ENCODE measurements around the gene PTX4. TPM values are rescaled to one million over a fixed set of nuclear protein-coding genes. Genes with fewer than 3 reads are reported as not detected.

The PTX4 gene
- total RNA-seq, 6 experiments from 2014 or later, result 0.14 to 0.24 (median 0.18) TPM; not detected in 2

DNA sequence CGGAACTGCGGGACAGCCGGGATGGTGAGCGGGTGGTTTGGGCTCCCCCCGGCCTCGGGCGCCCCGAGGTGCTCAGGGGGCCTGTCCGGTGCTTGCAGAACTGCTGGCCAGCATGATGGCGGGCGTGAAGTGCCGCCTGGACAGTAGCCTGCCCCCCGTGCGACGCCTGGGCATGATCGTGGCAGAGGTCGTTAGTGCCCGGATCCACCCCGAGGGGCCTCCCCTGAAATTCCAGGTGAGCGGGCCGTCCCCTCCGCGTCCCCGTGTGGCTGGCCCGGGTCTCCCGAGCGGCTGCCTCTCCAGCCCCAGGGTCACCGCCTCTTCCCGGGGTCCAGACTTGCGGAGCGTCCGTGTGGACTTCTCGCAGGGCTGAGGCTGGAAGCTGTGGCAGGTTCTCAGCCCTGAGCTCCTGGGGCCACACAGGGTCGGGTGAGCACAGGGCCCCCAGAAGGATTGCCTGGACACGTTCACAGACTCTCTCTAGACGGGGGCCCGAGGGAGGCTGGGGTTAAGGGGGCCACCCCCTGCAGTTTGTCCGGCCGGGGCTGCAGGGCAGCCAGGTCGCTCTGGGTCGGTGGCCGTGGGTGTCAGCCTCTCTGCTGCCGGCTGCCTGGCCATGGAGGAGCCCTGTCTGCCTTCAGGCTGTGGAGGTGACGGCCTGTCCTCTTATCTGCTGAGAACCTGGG lies 11.9 kb upstream of the PTX4 start:
- TF ChIP-seq, protein P1, sequence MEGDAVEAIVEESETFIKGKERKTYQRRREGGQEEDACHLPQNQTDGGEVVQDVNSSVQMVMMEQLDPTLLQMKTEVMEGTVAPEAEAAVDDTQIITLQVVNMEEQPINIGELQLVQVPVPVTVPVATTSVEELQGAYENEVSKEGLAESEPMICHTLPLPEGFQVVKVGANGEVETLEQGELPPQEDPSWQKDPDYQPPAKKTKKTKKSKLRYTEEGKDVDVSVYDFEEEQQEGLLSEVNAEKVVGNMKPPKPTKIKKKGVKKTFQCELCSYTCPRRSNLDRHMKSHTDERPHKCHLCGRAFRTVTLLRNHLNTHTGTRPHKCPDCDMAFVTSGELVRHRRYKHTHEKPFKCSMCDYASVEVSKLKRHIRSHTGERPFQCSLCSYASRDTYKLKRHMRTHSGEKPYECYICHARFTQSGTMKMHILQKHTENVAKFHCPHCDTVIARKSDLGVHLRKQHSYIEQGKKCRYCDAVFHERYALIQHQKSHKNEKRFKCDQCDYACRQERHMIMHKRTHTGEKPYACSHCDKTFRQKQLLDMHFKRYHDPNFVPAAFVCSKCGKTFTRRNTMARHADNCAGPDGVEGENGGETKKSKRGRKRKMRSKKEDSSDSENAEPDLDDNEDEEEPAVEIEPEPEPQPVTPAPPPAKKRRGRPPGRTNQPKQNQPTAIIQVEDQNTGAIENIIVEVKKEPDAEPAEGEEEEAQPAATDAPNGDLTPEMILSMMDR (IDR thresholded peaks at IDR 0.05), result no peak
- Mint-ChIP-seq H3K36me3 (ENCODE audit: low read depth) (peaks cover 14% of the 10 kb centered on the region; the same call in 1 of the 2 replicates), H3K27me3 (ENCODE audit: insufficient read depth) (no peaks in the 10 kb centered on the region; the same call in 1 of the 2 replicates), H3K4me3 (no peak overlapping the region), H3K9me3 (no peaks in the 10 kb centered on the region), H3K27ac (no peak overlapping the region), H3K4me1 (ENCODE audit: low read depth) (no peaks in the 10 kb centered on the region)
- no peak for DNase-seq

DNA sequence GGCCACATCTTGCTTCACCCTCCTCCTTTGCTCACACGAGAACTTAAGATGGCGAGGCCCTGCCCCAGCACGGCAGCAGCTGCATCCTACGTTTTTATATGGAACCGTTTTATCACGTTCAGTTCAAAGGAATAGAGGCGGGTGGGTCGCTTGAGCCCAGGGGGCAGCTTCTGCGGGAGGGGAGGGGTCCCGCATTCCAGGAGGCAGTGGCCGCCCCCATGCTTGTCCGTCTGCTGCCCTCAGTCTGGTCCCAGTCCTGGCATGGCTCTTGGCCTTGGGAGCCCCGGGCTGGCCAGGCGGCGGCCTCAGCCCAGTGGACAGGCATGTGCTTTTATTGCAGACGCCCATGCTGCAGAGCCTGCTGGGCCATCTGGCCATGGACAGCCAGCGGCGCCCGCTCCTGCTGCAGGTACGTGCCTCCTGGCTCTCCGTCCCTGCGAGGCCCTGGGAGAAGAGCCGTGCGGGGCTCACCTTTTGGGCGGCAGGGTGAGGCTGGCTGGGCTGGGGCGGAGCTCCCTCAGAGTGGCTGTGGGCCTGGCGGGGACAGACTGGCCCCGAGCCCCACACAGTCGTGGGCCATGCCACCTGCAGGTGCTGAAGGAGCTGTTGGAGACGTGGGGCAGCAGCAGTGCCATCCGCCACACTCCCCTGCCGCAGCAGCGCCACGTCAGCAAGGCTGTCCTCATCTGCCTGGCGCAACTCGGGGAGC lies 11.2 kb upstream of the PTX4 start:
- Mint-ChIP-seq H3K9me3 (no peaks in the 10 kb centered on the region), H3K27me3 (ENCODE audit: insufficient read depth) (no peaks in the 10 kb centered on the region; the same call in 1 of the 2 replicates), H3K4me1 (ENCODE audit: low read depth) (no peaks in the 10 kb centered on the region), H3K36me3 (ENCODE audit: low read depth) (peaks cover 14% of the 10 kb centered on the region; the same call in 1 of the 2 replicates), H3K27ac (no peak overlapping the region), H3K4me3 (no peak overlapping the region)
- TF ChIP-seq, protein P1 (IDR thresholded peaks at IDR 0.05), result no peak
- DNase-seq, result no peak

- H3K27me3 Mint-ChIP-seq (ENCODE audit: insufficient read depth), result no peaks in the 10 kb centered on the region; the same call in 1 of the 2 replicates
- TF ChIP-seq, protein P1 (IDR thresholded peaks at IDR 0.05), result no peak
- H3K27ac Mint-ChIP-seq, result no peak overlapping the region
- peaks cover 6% of the 10 kb centered on the region; the same call in 1 of the 2 replicates for H3K4me1 Mint-ChIP-seq (ENCODE audit: low read depth)
- no peak for DNase-seq
- no peak overlapping the region for H3K4me3 Mint-ChIP-seq
- no peaks in the 10 kb centered on the region for H3K9me3 Mint-ChIP-seq
- H3K36me3 Mint-ChIP-seq (ENCODE audit: low read depth), result peaks cover 14% of the 10 kb centered on the region; the same call in 1 of the 2 replicates
Measured at GRCh38 chr16:1498899-1499676, 10.3 kb upstream of the PTX4 start.

- H3K27ac Mint-ChIP-seq, result no peak overlapping the region
- no peaks in the 10 kb centered on the region for H3K9me3 Mint-ChIP-seq
- H3K4me3 Mint-ChIP-seq, result no peak overlapping the region
- peaks cover 15% of the 10 kb centered on the region for H3K4me1 Mint-ChIP-seq (ENCODE audit: low read depth)
- H3K27me3 Mint-ChIP-seq (ENCODE audit: insufficient read depth), result no peaks in the 10 kb centered on the region; the same call in 1 of the 2 replicates
- H3K36me3 Mint-ChIP-seq (ENCODE audit: low read depth), result peaks cover 3% of the 10 kb centered on the region; the same call in 1 of the 2 replicates
- TF ChIP-seq, protein P1 (IDR thresholded peaks at IDR 0.05), result no peak
- DNase-seq, result no peak
Measured at GRCh38 chr16:1497014-1497598, 8.4 kb upstream of the PTX4 start.

DNA sequence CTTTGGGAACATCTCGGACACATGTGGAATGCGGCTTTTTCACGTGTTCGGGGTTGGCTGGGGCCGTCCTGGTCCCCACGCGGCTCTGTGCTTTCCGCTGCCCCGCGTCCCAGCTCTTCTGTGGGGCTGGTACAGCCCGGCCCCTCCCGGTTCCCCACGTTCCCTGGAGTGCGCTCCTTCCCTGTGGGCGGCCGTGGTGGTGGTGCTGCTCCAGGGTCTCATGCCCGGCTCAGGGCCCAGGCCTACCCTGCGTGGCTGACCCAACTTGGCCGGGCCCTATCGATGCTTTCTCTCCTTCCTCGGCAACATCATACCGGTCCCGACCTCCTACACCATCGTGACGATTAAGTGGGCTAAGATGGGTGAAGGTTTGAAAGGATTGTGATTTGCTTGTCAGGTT lies 7.7 kb upstream of the PTX4 start:
- H3K27ac Mint-ChIP-seq, result no peak overlapping the region
- H3K36me3 Mint-ChIP-seq (ENCODE audit: low read depth), result peaks cover 3% of the 10 kb centered on the region; the same call in 1 of the 2 replicates
- H3K9me3 Mint-ChIP-seq, result no peaks in the 10 kb centered on the region
- DNase-seq, result no peak
- TF ChIP-seq, protein P1 (IDR thresholded peaks at IDR 0.05), result no peak
- H3K4me3 Mint-ChIP-seq, result no peak overlapping the region
- H3K27me3 Mint-ChIP-seq (ENCODE audit: insufficient read depth), result no peaks in the 10 kb centered on the region; the same call in 1 of the 2 replicates
- peaks cover 15% of the 10 kb centered on the region for H3K4me1 Mint-ChIP-seq (ENCODE audit: low read depth)

Measured in HFFc6 (cell line).